ENCODE data around the gene NELFA. TPM values are rescaled to one million over a fixed set of nuclear protein-coding genes. Genes with fewer than 3 reads are reported as not detected.
A peak's percentile ranks its signal among the peaks of the same experiment; 100 is the strongest.

The NELFA gene
- total and polyA plus RNA-seq, 2 of the 13 experiments (the other 11 are each of a cell fraction or from before 2014, with no cell fraction given): 13.3 to 18.5 TPM

DNA sequence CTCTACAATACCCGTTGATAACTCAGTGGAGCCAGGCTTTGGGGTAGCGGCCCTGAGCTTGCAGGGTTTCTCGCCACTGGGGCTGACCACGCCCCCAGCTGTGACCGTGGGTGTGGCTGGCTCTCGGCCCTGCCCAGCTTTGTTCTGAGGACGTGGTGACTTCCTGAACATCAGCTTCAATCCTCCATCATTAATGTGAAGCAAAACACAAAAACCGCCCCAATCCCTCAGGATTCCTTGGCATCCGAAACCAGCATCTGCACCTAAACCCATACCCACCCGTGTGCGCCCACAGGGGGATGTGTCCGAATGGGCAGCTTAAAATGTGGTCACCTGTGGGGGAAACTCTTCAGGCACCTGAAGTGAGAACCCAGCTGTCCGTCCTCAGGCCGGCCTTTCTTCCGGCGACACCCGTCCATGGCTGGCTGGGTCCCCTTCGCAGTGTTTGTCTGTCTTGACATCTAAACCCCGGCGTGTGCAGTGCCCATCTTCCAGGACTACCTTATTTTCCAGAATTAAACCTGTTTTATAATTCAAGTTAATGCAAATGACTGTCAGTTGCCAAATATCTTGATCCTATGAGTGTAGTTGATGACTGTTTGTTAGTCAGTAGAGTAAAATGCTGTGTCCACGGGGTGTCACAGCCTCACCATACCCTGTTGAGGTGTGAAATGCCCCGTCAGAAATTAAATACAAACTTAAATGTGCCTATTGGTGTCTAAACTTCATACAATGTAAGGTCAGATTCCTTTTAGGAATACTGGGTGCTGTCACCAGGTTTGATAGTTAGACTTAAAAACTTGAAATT, 27.3 kb downstream of the NELFA start:
- 93% methylated on average over 22 of the region's 22 CpGs for WGBS (ENCODE audit: low lambda C conversion rate)
- Histone ChIP-seq H3K4me3 (replicated peaks in 1 of 3; ENCODE audit: insufficient read depth in 1 of 3, low read depth in 2 of 3, low read length in 3 of 3) (no peak overlapping the region), H3K4me1 (ENCODE audit: insufficient read depth, low read length) (no peaks in the 10 kb centered on the region), H3K36me3 (replicated peaks in 1 of 2; ENCODE audit: control insufficient read depth in 1 of 2, insufficient read depth in 2 of 2, low read length in 2 of 2) (peaks cover 36 to 81% of the 10 kb centered on the region in 2 experiments; a peak in 4 of 5 replicates), H3K27me3 (ENCODE audit: control insufficient read depth in 1 of 2, insufficient read depth in 2 of 2, low read length in 2 of 2) (no peaks in the 10 kb centered on the region), H2AFZ (ENCODE audit: low read length) (no peak overlapping the region), H3K4me2 (ENCODE audit: low read depth, low read length) (no peak overlapping the region), H3K79me2 (ENCODE audit: insufficient read depth, low read length) (no peaks in the 10 kb centered on the region), H3K27ac (ENCODE audit: extremely low read length, insufficient read depth, low read length) (no peak overlapping the region), H3K9ac (ENCODE audit: insufficient read depth, low read depth, low read length) (no peak overlapping the region), H3K9me3 (ENCODE audit: low read length) (no peaks in the 10 kb centered on the region), H4K20me1 (ENCODE audit: insufficient read depth, low read length) (peaks cover 6% of the 10 kb centered on the region; the same call in 1 of the 2 replicates)
- intact Hi-C loops (cut with micrococcal nuclease; ENCODE audit: unreplicated experiment) (no loop called here), in situ Hi-C loops (cut with HindIII; ENCODE audit: extremely low pct_ligation_motif_present, low pct_unique_long_range_greater_than_20kb) (no loop called here)
- FAIRE-seq: no peak
- ChIA-PET CTCF (ENCODE audit: low intra/inter-chr PET ratio, low total read pairs) (no interaction called here), POLR2A (no interaction called here)
- BruUV-seq (replicated peaks): TSS peak; percentile 24
- no peak for DNase-seq (ENCODE audit: low spot score)
- ATAC-seq: no peak
- TF ChIP-seq GABPB1 (CRISPR knock-in tag; IDR thresholded peaks at IDR 0.05) (no peak), AGO2 (optimal IDR thresholded peaks at IDR 0.05; ENCODE audit: low read depth, low read length) (peak; percentile 50), ZNF33B (CRISPR knock-in tag; IDR thresholded peaks at IDR 0.05) (no peak), RBM22 (optimal IDR thresholded peaks at IDR 0.05; ENCODE audit: low read length) (peak; percentile 1), POLR2A (IDR thresholded peaks at IDR 0.05; ENCODE audit: insufficient read depth in 1 of 2, low read depth in 2 of 2, low read length in 2 of 2) (0 out of 4 replicates have a peak, but pooled peaks of 1 of the 2 experiments have one; percentile 26), HMG20A (CRISPR knock-in tag; IDR thresholded peaks at IDR 0.05; ENCODE audit: borderline replicate concordance) (no peak)

DNA sequence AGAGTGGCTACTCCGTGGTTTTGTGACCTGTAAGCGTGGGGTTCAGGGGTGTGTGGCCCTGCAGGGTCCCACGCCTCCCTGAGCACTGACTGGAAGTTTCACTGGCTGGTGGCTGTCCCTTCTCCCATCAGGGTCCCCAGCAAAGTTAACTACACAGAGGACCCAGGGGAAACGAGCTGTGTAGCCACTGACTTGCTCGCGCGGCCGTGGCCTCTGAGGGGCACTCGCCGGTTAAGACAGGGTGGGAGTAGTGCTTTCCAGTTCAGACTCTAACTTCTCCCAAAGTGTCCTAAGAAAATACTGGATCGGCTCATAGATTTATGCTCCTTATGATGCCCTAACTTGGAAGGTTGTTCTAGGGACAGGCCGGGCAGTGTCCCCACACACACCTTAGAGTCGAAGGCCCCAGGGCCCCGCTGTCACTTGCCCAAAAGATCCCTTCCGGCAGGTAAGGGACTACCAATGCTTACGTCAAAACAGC, 28.2 kb downstream of the NELFA start:
- DNase-seq (ENCODE audit: low spot score): no peak
- no peak overlapping the region for H3K4me3 ChIP-seq (replicated peaks in 1 of 3; ENCODE audit: insufficient read depth in 1 of 3, low read depth in 2 of 3, low read length in 3 of 3)
- intact Hi-C loops (cut with micrococcal nuclease; ENCODE audit: unreplicated experiment) (no loop called here), in situ Hi-C loops (cut with HindIII; ENCODE audit: extremely low pct_ligation_motif_present, low pct_unique_long_range_greater_than_20kb) (no loop called here)
- ATAC-seq: no peak
- WGBS (ENCODE audit: low lambda C conversion rate): 96% methylated on average over 16 of the region's 16 CpGs
- H3K9me3 ChIP-seq (ENCODE audit: low read length): no peaks in the 10 kb centered on the region
- H3K36me3 ChIP-seq (replicated peaks in 1 of 2; ENCODE audit: control insufficient read depth in 1 of 2, insufficient read depth in 2 of 2, low read length in 2 of 2): peaks cover 42 to 85% of the 10 kb centered on the region in 2 experiments; a peak in 4 of 5 replicates
- no peaks in the 10 kb centered on the region for H3K79me2 ChIP-seq (ENCODE audit: insufficient read depth, low read length)
- no peak for FAIRE-seq
- H3K9ac ChIP-seq (ENCODE audit: insufficient read depth, low read depth, low read length): no peak overlapping the region
- no peak overlapping the region for H3K27ac ChIP-seq (ENCODE audit: extremely low read length, insufficient read depth, low read length)
- no TSS peak for BruUV-seq (replicated peaks)
- no peaks in the 10 kb centered on the region for H3K27me3 ChIP-seq (ENCODE audit: control insufficient read depth in 1 of 2, insufficient read depth in 2 of 2, low read length in 2 of 2)
- H4K20me1 ChIP-seq (ENCODE audit: insufficient read depth, low read length): peaks cover 6% of the 10 kb centered on the region; the same call in 1 of the 2 replicates
- TF ChIP-seq RBM22 (optimal IDR thresholded peaks at IDR 0.05; ENCODE audit: low read length) (peak; percentile 81), POLR2G (IDR thresholded peaks at IDR 0.05; ENCODE audit: low read depth, low read length) (0 out of 2 replicates have a peak, but pooled peaks have one; percentile 10), MYNN (CRISPR knock-in tag; IDR thresholded peaks at IDR 0.05; ENCODE audit: low read depth) (no peak)
- ChIA-PET CTCF (ENCODE audit: low intra/inter-chr PET ratio, low total read pairs) (no interaction called here), POLR2A (no interaction called here)
- H3K4me1 ChIP-seq (ENCODE audit: insufficient read depth, low read length): no peaks in the 10 kb centered on the region
- H3K4me2 ChIP-seq (ENCODE audit: low read depth, low read length): no peak overlapping the region
- H2AFZ ChIP-seq (ENCODE audit: low read length): no peak overlapping the region
